ENCODE measurements around the gene ACSS2. TPM values are rescaled to one million over a fixed set of nuclear protein-coding genes. Genes with fewer than 3 reads are reported as not detected.
A peak's percentile ranks its signal among the peaks of the same experiment; 100 is the strongest.

The ACSS2 gene
- total RNA-seq, 1 donor from 2014 or later, result 25.0 TPM

- H3K9ac ChIP-seq, result peak within 1 kb of the TSS; percentile 64
- H3K27me3 Mint-ChIP-seq (ENCODE audit: insufficient read depth, low read depth), result peaks cover 11% of the 10 kb centered on the region
- no peaks in the 10 kb centered on the region for H3K9me3 ChIP-seq (ENCODE audit: low read depth)
- TF ChIP-seq EZH2phosphoT487 (IDR thresholded peaks at IDR 0.05), result no peak
- TF ChIP-seq CTCF (IDR thresholded peaks at IDR 0.05), result peak; percentile 74
- TF ChIP-seq EZH2 (IDR thresholded peaks at IDR 0.05), result no peak
- peak within 1 kb of the TSS; percentile 98 for H2AFZ ChIP-seq (replicated peaks)
- H3K4me2 ChIP-seq, result peak within 1 kb of the TSS; percentile 97
- peak within 1 kb of the TSS; percentile 89 for H3K4me3 ChIP-seq
- H3K79me2 ChIP-seq (ENCODE audit: low read depth), result peaks cover 20% of the 10 kb centered on the region
- no peaks in the 10 kb centered on the region for H3K36me3 ChIP-seq
- H3K4me3 Mint-ChIP-seq, result peak within 1 kb of the TSS; percentile 94
- peaks cover 26% of the 10 kb centered on the region for H3F3A ChIP-seq (ENCODE audit: low read depth)
- H3K27me3 ChIP-seq, result peaks cover 29% of the 10 kb centered on the region
- no peaks in the 10 kb centered on the region for H3K9me3 Mint-ChIP-seq
- peak; percentile 94 for DNase-seq (ENCODE audit: low spot score)
- H3K4me1 ChIP-seq, result peaks cover 14% of the 10 kb centered on the region
- no peaks in the 10 kb centered on the region for H4K20me1 ChIP-seq (ENCODE audit: low read depth)
- H3K36me3 Mint-ChIP-seq, result peaks cover 3% of the 10 kb centered on the region
- peaks cover 35% of the 10 kb centered on the region for H3K4me1 Mint-ChIP-seq
- no peak within 1 kb of the TSS for H3K27ac ChIP-seq
- peak within 1 kb of the TSS; percentile 14 for H3K27ac Mint-ChIP-seq
These were observed 3.7 kb upstream of the ACSS2 start, which contains the start of gene GGT7 for GRCh38 chr20:34872622-34873224. GGT7 (minus strand) TSS chr20:34872856; CDS start chr20:34872815, 41 bp downstream.

GRCh38 chr20:34873583-34874093, 2.8 kb upstream of the ACSS2 start:
- Histone ChIP-seq H4K20me1 (ENCODE audit: low read depth) (no peaks in the 10 kb centered on the region), H3K27me3 (peaks cover 34% of the 10 kb centered on the region), H3K4me3 (no peak overlapping the region), H3F3A (ENCODE audit: low read depth) (peaks cover 26% of the 10 kb centered on the region), H3K27ac (no peak overlapping the region), H3K9me3 (ENCODE audit: low read depth) (no peaks in the 10 kb centered on the region), H3K79me2 (ENCODE audit: low read depth) (peaks cover 20% of the 10 kb centered on the region), H2AFZ (replicated peaks) (no peak overlapping the region), H3K4me1 (peaks cover 14% of the 10 kb centered on the region), H3K36me3 (no peaks in the 10 kb centered on the region), H3K9ac (no peak overlapping the region), H3K4me2 (peak overlapping the region; percentile 97)
- Mint-ChIP-seq H3K4me3 (peak overlapping the region; percentile 94), H3K27me3 (ENCODE audit: insufficient read depth, low read depth) (peaks cover 11% of the 10 kb centered on the region), H3K27ac (no peak overlapping the region), H3K4me1 (peaks cover 35% of the 10 kb centered on the region), H3K36me3 (peaks cover 3% of the 10 kb centered on the region), H3K9me3 (no peaks in the 10 kb centered on the region)
- no peak for DNase-seq (ENCODE audit: low spot score)
- TF ChIP-seq EZH2phosphoT487 (IDR thresholded peaks at IDR 0.05) (no peak), CTCF (IDR thresholded peaks at IDR 0.05) (no peak), EZH2 (IDR thresholded peaks at IDR 0.05) (no peak)

- Mint-ChIP-seq H3K27me3 (ENCODE audit: insufficient read depth, low read depth) (peaks cover 13% of the 10 kb centered on the region), H3K4me1 (peaks cover 35% of the 10 kb centered on the region), H3K27ac (no peak overlapping the region), H3K36me3 (peaks cover 3% of the 10 kb centered on the region), H3K9me3 (no peaks in the 10 kb centered on the region), H3K4me3 (peak overlapping the region; percentile 94)
- no peak for TF ChIP-seq EZH2phosphoT487 (IDR thresholded peaks at IDR 0.05)
- TF ChIP-seq CTCF (IDR thresholded peaks at IDR 0.05), result peak; percentile 81
- Histone ChIP-seq H3K9ac (no peak overlapping the region), H3K4me3 (no peak overlapping the region), H3F3A (ENCODE audit: low read depth) (peaks cover 26% of the 10 kb centered on the region), H3K79me2 (ENCODE audit: low read depth) (peaks cover 20% of the 10 kb centered on the region), H4K20me1 (ENCODE audit: low read depth) (no peaks in the 10 kb centered on the region), H3K4me1 (peaks cover 14% of the 10 kb centered on the region), H3K9me3 (ENCODE audit: low read depth) (no peaks in the 10 kb centered on the region), H3K27ac (no peak overlapping the region), H2AFZ (replicated peaks) (no peak overlapping the region), H3K4me2 (no peak overlapping the region), H3K36me3 (no peaks in the 10 kb centered on the region), H3K27me3 (peaks cover 34% of the 10 kb centered on the region)
- peak; percentile 82 for DNase-seq (ENCODE audit: low spot score)
These were observed 2.2 kb upstream of the ACSS2 start for GRCh38 chr20:34874094-34874654.
